ENCODE results near the gene TREH.

The TREH gene

GRCh38 chr11:118662401-118663271 lies 16.8 kb downstream of the TREH start:
- DNase-seq, result no peak

GRCh38 chr11:118661425-118662301 lies 17.8 kb downstream of the TREH start:
- no peak for DNase-seq

GRCh38 chr11:118660681-118661424 lies 18.6 kb downstream of the TREH start:
- no peak for DNase-seq

- no peak for DNase-seq
Observed at GRCh38 chr11:118659953-118660680, 19.3 kb downstream of the TREH start.

GRCh38 chr11:118659314-118659952 lies 20.0 kb downstream of the TREH start:
- peak; percentile 85 for DNase-seq

- no peak for DNase-seq
Observed at GRCh38 chr11:118658429-118659313, 20.8 kb downstream of the TREH start.

GRCh38 chr11:118657709-118658428 lies 21.6 kb downstream of the TREH start:
- DNase-seq, result no peak

- no peak for DNase-seq
Observed at GRCh38 chr11:118657238-118657637, 22.2 kb downstream of the TREH start.

- no peak for DNase-seq
Observed at GRCh38 chr11:118656563-118657165, 22.8 kb downstream of the TREH start.

- no peak for DNase-seq
Observed at GRCh38 chr11:118655486-118656190, 23.8 kb downstream of the TREH start.

- DNase-seq, result no peak
Observed at GRCh38 chr11:118653684-118654390, 25.6 kb downstream of the TREH start.

- DNase-seq, result no peak
Observed at GRCh38 chr11:118652681-118653181, 26.7 kb downstream of the TREH start.

GRCh38 chr11:118651820-118652219 lies 27.6 kb downstream of the TREH start:
- DNase-seq, result no peak

GRCh38 chr11:118650366-118650765 lies 29.1 kb downstream of the TREH start:
- no peak for DNase-seq

GRCh38 chr11:118649941-118650340 lies 29.5 kb downstream of the TREH start:
- DNase-seq, result no peak

- no peak for DNase-seq
Observed at GRCh38 chr11:118648291-118648690, 31.2 kb downstream of the TREH start.

GRCh38 chr11:118646393-118646792 lies 33.1 kb downstream of the TREH start:
- DNase-seq, result no peak

- DNase-seq, result no peak
Observed at GRCh38 chr11:118645066-118645715, 34.3 kb downstream of the TREH start.
